BLaER1 (cell line): ENCODE measurements around the gene PCCA.

ENCODE experiments used
- H3K27ac ChIP-seq: shearing (Covaris generic); formaldehyde crosslinking; 2 replicates; pipeline ENCODE4 v1.8.1; 2022
- H3K27me3 ChIP-seq: shearing (Covaris generic); formaldehyde crosslinking; 2 replicates; pipeline ENCODE4 v1.8.1; 2022
- H3K36me3 ChIP-seq: shearing (Covaris generic); formaldehyde crosslinking; 2 replicates; pipeline ENCODE4 v1.8.1; 2022
- H3K4me1 ChIP-seq: shearing (Covaris generic); formaldehyde crosslinking; 2 replicates; pipeline ENCODE4 v1.8.1; 2022
- H3K4me2 ChIP-seq: shearing (Covaris generic); formaldehyde crosslinking; 2 replicates; pipeline ENCODE4 v1.8.1; 2022
- H3K4me3 ChIP-seq: shearing (Covaris generic); formaldehyde crosslinking; 2 replicates; pipeline ENCODE4 v1.8.1; 2022
- H3K9ac ChIP-seq: shearing (Covaris generic); formaldehyde crosslinking; 2 replicates; pipeline ENCODE4 v1.8.1; 2022
- H3K9me3 ChIP-seq: shearing (Covaris generic); formaldehyde crosslinking; 2 replicates; pipeline ENCODE4 v1.8.1; 2022
- H4K20me1 ChIP-seq: shearing (Covaris generic); formaldehyde crosslinking; 2 replicates; pipeline ENCODE4 v1.8.1; 2022
- Cebpa-rat ChIP-seq: shearing (Covaris generic); IDR thresholded peaks from 2 replicates; pipeline ENCODE4 v1.8.1; 2022

PCCA gene

GRCh38 chr13:100340865-100341264 is 252.0 kb downstream of the PCCA start:
- Histone ChIP-seq H3K4me3 (no peak overlapping the region), H3K9me3 (peaks cover 26% of the 10 kb centered on the region), H3K27me3 (no peaks in the 10 kb centered on the region), H3K4me1 (peaks cover 15% of the 10 kb centered on the region), H3K36me3 (no peaks in the 10 kb centered on the region), H4K20me1 (no peaks in the 10 kb centered on the region), H3K27ac (no peak overlapping the region), H3K9ac (no peak overlapping the region), H3K4me2 (peak overlapping the region; percentile 58)
- no peak for TF ChIP-seq Cebpa-rat

- H3K9me3 ChIP-seq: peaks cover 27% of the 10 kb centered on the region
- peaks cover 15% of the 10 kb centered on the region for H3K4me1 ChIP-seq
- H3K27ac ChIP-seq: no peak overlapping the region
- no peak for TF ChIP-seq Cebpa-rat
- H3K4me2 ChIP-seq: peak overlapping the region; percentile 58
- H3K36me3 ChIP-seq: no peaks in the 10 kb centered on the region
- no peaks in the 10 kb centered on the region for H3K27me3 ChIP-seq
- no peaks in the 10 kb centered on the region for H4K20me1 ChIP-seq
- no peak overlapping the region for H3K9ac ChIP-seq
- H3K4me3 ChIP-seq: no peak overlapping the region
Observed at GRCh38 chr13:100341327-100341726, 252.4 kb downstream of the PCCA start.

- Histone ChIP-seq H3K4me2 (no peak overlapping the region), H3K9me3 (peaks cover 31% of the 10 kb centered on the region), H3K36me3 (no peaks in the 10 kb centered on the region), H3K27me3 (no peaks in the 10 kb centered on the region), H3K4me1 (peaks cover 22% of the 10 kb centered on the region), H3K27ac (no peak overlapping the region), H3K4me3 (no peak overlapping the region), H3K9ac (no peak overlapping the region), H4K20me1 (no peaks in the 10 kb centered on the region)
- no peak for TF ChIP-seq Cebpa-rat
Observed at GRCh38 chr13:100344544-100344943, 255.7 kb downstream of the PCCA start.

- Histone ChIP-seq H3K27me3 (no peaks in the 10 kb centered on the region), H4K20me1 (no peaks in the 10 kb centered on the region), H3K4me3 (no peak overlapping the region), H3K4me2 (no peak overlapping the region), H3K9ac (no peak overlapping the region), H3K4me1 (peaks cover 14% of the 10 kb centered on the region), H3K36me3 (no peaks in the 10 kb centered on the region), H3K9me3 (peaks cover 29% of the 10 kb centered on the region), H3K27ac (no peak overlapping the region)
- TF ChIP-seq Cebpa-rat: no peak
Observed at GRCh38 chr13:100347968-100348367, 259.1 kb downstream of the PCCA start.

- H3K4me3 ChIP-seq: no peak overlapping the region
- peaks cover 24% of the 10 kb centered on the region for H3K9me3 ChIP-seq
- H3K27me3 ChIP-seq: no peaks in the 10 kb centered on the region
- no peak overlapping the region for H3K9ac ChIP-seq
- H3K36me3 ChIP-seq: no peaks in the 10 kb centered on the region
- H3K4me2 ChIP-seq: peak overlapping the region; percentile 55
- H3K27ac ChIP-seq: no peak overlapping the region
- H3K4me1 ChIP-seq: peaks cover 14% of the 10 kb centered on the region
- TF ChIP-seq Cebpa-rat: no peak
- no peaks in the 10 kb centered on the region for H4K20me1 ChIP-seq
Observed at GRCh38 chr13:100349594-100349993, 260.7 kb downstream of the PCCA start.

- H4K20me1 ChIP-seq: no peaks in the 10 kb centered on the region
- H3K4me2 ChIP-seq: no peak overlapping the region
- H3K9me3 ChIP-seq: peaks cover 14% of the 10 kb centered on the region
- H3K4me3 ChIP-seq: no peak overlapping the region
- peaks cover 14% of the 10 kb centered on the region for H3K4me1 ChIP-seq
- no peak overlapping the region for H3K27ac ChIP-seq
- TF ChIP-seq Cebpa-rat: no peak
- no peak overlapping the region for H3K9ac ChIP-seq
- no peaks in the 10 kb centered on the region for H3K36me3 ChIP-seq
- H3K27me3 ChIP-seq: no peaks in the 10 kb centered on the region
Observed at GRCh38 chr13:100350601-100351000, 261.7 kb downstream of the PCCA start.

- Histone ChIP-seq H3K27me3 (no peaks in the 10 kb centered on the region), H3K4me2 (no peak overlapping the region)
Observed at GRCh38 chr13:100356426-100356825, 267.5 kb downstream of the PCCA start.

GRCh38 chr13:100356889-100357288 is 268.0 kb downstream of the PCCA start:
- no peaks in the 10 kb centered on the region for H4K20me1 ChIP-seq
- no peak overlapping the region for H3K4me2 ChIP-seq
- H3K27me3 ChIP-seq: no peaks in the 10 kb centered on the region
- no peak overlapping the region for H3K4me3 ChIP-seq
- no peaks in the 10 kb centered on the region for H3K36me3 ChIP-seq
- TF ChIP-seq Cebpa-rat: no peak
- no peaks in the 10 kb centered on the region for H3K9me3 ChIP-seq
- no peak overlapping the region for H3K27ac ChIP-seq
- H3K9ac ChIP-seq: no peak overlapping the region
- H3K4me1 ChIP-seq: no peaks in the 10 kb centered on the region

More at GRCh38 chr13:100356426-100356825, 267.5 kb downstream of the PCCA start:
- Histone ChIP-seq H3K9me3 (no peaks in the 10 kb centered on the region), H3K27ac (no peak overlapping the region), H3K4me3 (no peak overlapping the region), H4K20me1 (no peaks in the 10 kb centered on the region), H3K9ac (no peak overlapping the region), H3K36me3 (no peaks in the 10 kb centered on the region), H3K4me1 (no peaks in the 10 kb centered on the region)
- no peak for TF ChIP-seq Cebpa-rat

- no peaks in the 10 kb centered on the region for H4K20me1 ChIP-seq
- no peak overlapping the region for H3K27ac ChIP-seq
- H3K9ac ChIP-seq: no peak overlapping the region
- H3K4me3 ChIP-seq: no peak overlapping the region
- H3K4me1 ChIP-seq: no peaks in the 10 kb centered on the region
- H3K27me3 ChIP-seq: no peaks in the 10 kb centered on the region
- H3K4me2 ChIP-seq: no peak overlapping the region
- no peaks in the 10 kb centered on the region for H3K36me3 ChIP-seq
- no peak for TF ChIP-seq Cebpa-rat
- no peaks in the 10 kb centered on the region for H3K9me3 ChIP-seq
Observed at GRCh38 chr13:100357764-100358163, 268.9 kb downstream of the PCCA start.

- no peak overlapping the region for H3K27ac ChIP-seq
- H3K36me3 ChIP-seq: no peaks in the 10 kb centered on the region
- H3K4me2 ChIP-seq: no peak overlapping the region
- H3K4me3 ChIP-seq: no peak overlapping the region
- H3K9ac ChIP-seq: no peak overlapping the region
- no peaks in the 10 kb centered on the region for H4K20me1 ChIP-seq
- no peaks in the 10 kb centered on the region for H3K4me1 ChIP-seq
- no peaks in the 10 kb centered on the region for H3K9me3 ChIP-seq
- TF ChIP-seq Cebpa-rat: no peak
- H3K27me3 ChIP-seq: no peaks in the 10 kb centered on the region
Observed at GRCh38 chr13:100361504-100361903, 272.6 kb downstream of the PCCA start.

- Histone ChIP-seq H3K4me2 (no peak overlapping the region), H3K4me1 (no peaks in the 10 kb centered on the region), H3K9me3 (no peaks in the 10 kb centered on the region), H4K20me1 (no peaks in the 10 kb centered on the region), H3K9ac (no peak overlapping the region), H3K27me3 (no peaks in the 10 kb centered on the region), H3K36me3 (no peaks in the 10 kb centered on the region), H3K27ac (no peak overlapping the region), H3K4me3 (no peak overlapping the region)
- no peak for TF ChIP-seq Cebpa-rat
Observed at GRCh38 chr13:100362371-100362770, 273.5 kb downstream of the PCCA start.
